ENCODE data around the gene NTM. TPM values are rescaled to one million over a fixed set of nuclear protein-coding genes. Genes with fewer than 3 reads are reported as not detected.
"Not testable (repeated sequence)": the region's sequence is repeated elsewhere in the genome, so short reads cannot be mapped to it uniquely, and the experiment has no call there.

Gene NTM
- total and polyA plus RNA-seq, 2 of the 8 experiments (the other 6 are each of a cell fraction or from before 2014, with no cell fraction given), result 13.4 to 20.0 TPM

GRCh38 chr11:131341900-131342299 is 28.5 kb upstream of the NTM start:
- H3K27me3 ChIP-seq (replicated peaks in 1 of 4; ENCODE audit: control insufficient read depth in 3 of 4, extremely low read depth in 1 of 4, insufficient read depth in 3 of 4, low read length in 3 of 4); H3K9me3 ChIP-seq (ENCODE audit: insufficient read depth in 2 of 2, low read depth in 1 of 2, low read length in 1 of 2); FAIRE-seq; H4K5ac ChIP-seq (ENCODE audit: insufficient read length, low read depth, low read length); H3K79me1 ChIP-seq (ENCODE audit: low read depth, low read length); DNase-seq (ENCODE audit: low read depth in 1 of 2, low spot score in 2 of 2); H3K14ac ChIP-seq (ENCODE audit: insufficient read length); H2AFZ ChIP-seq (ENCODE audit: low read length); H3K23ac ChIP-seq (ENCODE audit: insufficient read length); H4K91ac ChIP-seq (replicated peaks; ENCODE audit: insufficient read length, low read length); H2BK5ac ChIP-seq (ENCODE audit: low read depth, low read length); H3K79me2 ChIP-seq (ENCODE audit: control insufficient read depth in 1 of 2, insufficient read depth in 2 of 2, low read length in 2 of 2); H2BK12ac ChIP-seq (ENCODE audit: low read depth, low read length); H4K20me1 ChIP-seq (replicated peaks in 1 of 2; ENCODE audit: control insufficient read depth in 1 of 2, insufficient read depth in 2 of 2, low read length in 2 of 2); H3K56ac ChIP-seq (replicated peaks; ENCODE audit: insufficient read length, low read depth, low read length); H3K36me3 ChIP-seq (ENCODE audit: control insufficient read depth in 2 of 4, insufficient read depth in 4 of 4, low read length in 3 of 4); H4K8ac ChIP-seq (ENCODE audit: extremely low read depth, insufficient read depth, low read length); H3K23me2 ChIP-seq (ENCODE audit: low read depth, low read length); H3K4me3 ChIP-seq (ENCODE audit: extremely low read depth in 1 of 4, insufficient read depth in 2 of 4, low read depth in 3 of 4, low read length in 4 of 4); CTCF ChIA-PET (ENCODE audit: partially characterized antibody); H2AK5ac ChIP-seq (ENCODE audit: low read depth, low read length); H3K4me2 ChIP-seq (ENCODE audit: insufficient read depth in 1 of 2, low read depth in 2 of 2, low read length in 2 of 2); H2BK120ac ChIP-seq (replicated peaks; ENCODE audit: low read depth, low read length); H3K9ac ChIP-seq (replicated peaks in 1 of 4; ENCODE audit: extremely low read depth in 1 of 4, low read depth in 3 of 4, low read length in 3 of 4); POLR2A ChIA-PET (ENCODE audit: partially characterized antibody); H3K4me1 ChIP-seq (replicated peaks in 1 of 4; ENCODE audit: control insufficient read depth in 3 of 4, insufficient read depth in 4 of 4, low read length in 3 of 4); H3K27ac ChIP-seq (ENCODE audit: low read depth, low read length); H2BK15ac ChIP-seq (ENCODE audit: low read length); H3K4ac ChIP-seq (replicated peaks; ENCODE audit: insufficient read length, low read depth, low read length); H3K18ac ChIP-seq (ENCODE audit: extremely low read depth, low read length); H2BK20ac ChIP-seq (ENCODE audit: low read length): not testable (repeated sequence)
- 80% methylated on average over 4 of the region's 5 CpGs; no CpG with 5 or more reads in 1 of the 2 experiments for WGBS, 2 experiments (ENCODE audit: extremely low coverage in 1 of 2, insufficient coverage in 1 of 2, insufficient read length in 1 of 2, insufficient replicate concordance in 2 of 2, low coverage in 1 of 2, low lambda C conversion rate in 2 of 2, missing lambda C conversion rate in 1 of 2)

GRCh38 chr11:131342442-131342841 is 28.0 kb upstream of the NTM start:
- H3K4ac ChIP-seq (replicated peaks; ENCODE audit: insufficient read length, low read depth, low read length); H2BK12ac ChIP-seq (ENCODE audit: low read depth, low read length); H3K79me1 ChIP-seq (ENCODE audit: low read depth, low read length); H2AFZ ChIP-seq (ENCODE audit: low read length); H3K4me1 ChIP-seq (replicated peaks in 1 of 4; ENCODE audit: control insufficient read depth in 3 of 4, insufficient read depth in 4 of 4, low read length in 3 of 4); H4K8ac ChIP-seq (ENCODE audit: extremely low read depth, insufficient read depth, low read length); H3K4me2 ChIP-seq (ENCODE audit: insufficient read depth in 1 of 2, low read depth in 2 of 2, low read length in 2 of 2); H3K79me2 ChIP-seq (ENCODE audit: control insufficient read depth in 1 of 2, insufficient read depth in 2 of 2, low read length in 2 of 2); FAIRE-seq; H3K9ac ChIP-seq (replicated peaks in 1 of 4; ENCODE audit: extremely low read depth in 1 of 4, low read depth in 3 of 4, low read length in 3 of 4); H3K14ac ChIP-seq (ENCODE audit: insufficient read length); H2BK120ac ChIP-seq (replicated peaks; ENCODE audit: low read depth, low read length); H2AK5ac ChIP-seq (ENCODE audit: low read depth, low read length); CTCF ChIA-PET (ENCODE audit: partially characterized antibody); H3K36me3 ChIP-seq (ENCODE audit: control insufficient read depth in 2 of 4, insufficient read depth in 4 of 4, low read length in 3 of 4); H2BK20ac ChIP-seq (ENCODE audit: low read length); H3K9me3 ChIP-seq (ENCODE audit: insufficient read depth in 2 of 2, low read depth in 1 of 2, low read length in 1 of 2); H2BK15ac ChIP-seq (ENCODE audit: low read length); H3K18ac ChIP-seq (ENCODE audit: extremely low read depth, low read length); H2BK5ac ChIP-seq (ENCODE audit: low read depth, low read length); H3K27ac ChIP-seq (ENCODE audit: low read depth, low read length); H3K27me3 ChIP-seq (replicated peaks in 1 of 4; ENCODE audit: control insufficient read depth in 3 of 4, extremely low read depth in 1 of 4, insufficient read depth in 3 of 4, low read length in 3 of 4); H4K20me1 ChIP-seq (replicated peaks in 1 of 2; ENCODE audit: control insufficient read depth in 1 of 2, insufficient read depth in 2 of 2, low read length in 2 of 2); H3K56ac ChIP-seq (replicated peaks; ENCODE audit: insufficient read length, low read depth, low read length); H3K4me3 ChIP-seq (ENCODE audit: extremely low read depth in 1 of 4, insufficient read depth in 2 of 4, low read depth in 3 of 4, low read length in 4 of 4); DNase-seq (ENCODE audit: low read depth in 1 of 2, low spot score in 2 of 2); H4K91ac ChIP-seq (replicated peaks; ENCODE audit: insufficient read length, low read length); H4K5ac ChIP-seq (ENCODE audit: insufficient read length, low read depth, low read length); H3K23me2 ChIP-seq (ENCODE audit: low read depth, low read length); H3K23ac ChIP-seq (ENCODE audit: insufficient read length): not testable (repeated sequence)
- POLR2A ChIA-PET (ENCODE audit: partially characterized antibody), result interaction anchor here (0.6 kb wide), 1 partner anchor 88 kb away, joined by 3 read pairs; no protein-coding TSS in a partner anchor
- WGBS, 2 experiments (ENCODE audit: extremely low coverage in 1 of 2, insufficient coverage in 1 of 2, insufficient read length in 1 of 2, insufficient replicate concordance in 2 of 2, low coverage in 1 of 2, low lambda C conversion rate in 2 of 2, missing lambda C conversion rate in 1 of 2), result 100% methylated on average over 3 of the region's 6 CpGs; no CpG with 5 or more reads in 1 of the 2 experiments
